ENCODE results near the gene ZNF674.
"Not testable (repeated sequence)": the region's sequence is repeated elsewhere in the genome, so short reads cannot be mapped to it uniquely, and the experiment has no call there.

Gene ZNF674

GRCh38 chrX:46463682-46464081, 81.5 kb downstream of the ZNF674 start:
- DNase-seq (ENCODE audit: low spot score), result no peak

GRCh38 chrX:46461660-46462191, 83.5 kb downstream of the ZNF674 start:
- DNase-seq (ENCODE audit: low spot score), result no peak

GRCh38 chrX:46460801-46461659, 84.2 kb downstream of the ZNF674 start:
- not testable (repeated sequence) for DNase-seq (ENCODE audit: low spot score)

GRCh38 chrX:46459603-46460002, 85.6 kb downstream of the ZNF674 start:
- no peak for DNase-seq (ENCODE audit: low spot score)

DNA sequence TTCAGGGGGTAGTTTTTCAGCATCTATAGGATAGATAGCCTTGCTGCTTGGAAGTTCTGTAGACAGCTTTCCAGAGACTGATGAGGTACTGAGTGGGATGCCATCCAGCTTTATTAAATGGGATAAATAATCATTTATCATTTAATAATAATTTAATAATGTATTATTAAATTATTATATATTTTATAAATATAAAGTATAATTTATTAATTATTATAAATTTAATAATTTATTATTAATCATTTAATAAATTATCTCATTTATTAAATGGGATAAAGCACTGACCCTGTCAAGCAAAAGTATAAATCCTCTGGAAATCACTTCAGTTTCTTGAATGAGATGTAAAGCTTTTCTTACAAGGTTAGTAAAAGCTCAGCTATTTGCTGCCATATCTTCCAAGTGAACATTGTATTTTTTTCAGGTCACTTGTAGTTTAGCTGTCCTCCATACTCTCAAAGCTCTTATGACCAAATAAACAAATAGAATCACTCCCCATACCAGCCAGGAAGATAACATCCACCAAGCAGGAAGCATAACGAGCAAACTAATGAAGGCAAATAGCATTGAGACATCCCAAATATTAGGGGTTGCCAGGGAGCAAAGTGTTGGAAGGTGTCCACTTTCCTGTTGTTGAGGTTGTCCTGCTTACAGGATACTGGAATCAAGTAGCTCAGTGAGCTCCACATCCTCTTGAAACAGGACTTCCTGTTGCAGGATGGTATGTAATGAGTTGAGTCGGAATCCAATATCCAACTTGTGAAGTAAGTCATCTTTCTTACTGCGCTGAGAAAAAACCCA, 88.9 kb downstream of the ZNF674 start:
- DNase-seq (ENCODE audit: low spot score), result no peak
